Calu3 (cell line): ENCODE measurements around the gene MS4A4A. TPM values are rescaled to one million over a fixed set of nuclear protein-coding genes. Genes with fewer than 3 reads are reported as not detected.
"Not testable (repeated sequence)": the region's sequence is repeated elsewhere in the genome, so short reads cannot be mapped to it uniquely, and the experiment has no call there.

ENCODE experiments used
- BruUV-seq: library from RNA; stranded (reverse); fragments of 400-500 nt; replicated peaks from 2 replicates; lab custom pipeline; 2021; lab: Mats Ljungman, UMichigan
- CTCF ChIA-PET: fragments of 300-600 bp; sonication (Branson Sonifier 250); formaldehyde crosslinking; loops from one replicate; lab custom pipeline; 2022; ENCODE audit warnings: antibody characterized with exemption; lab: Charles Lee
- DNase-seq: peaks from one replicate; pipeline ENCODE4 v3.0.0; 2022
- H3K27ac Mint-ChIP-seq: one replicate; pipeline ENCODE4 v1.8.0; 2022; ENCODE audit warnings: mixed read lengths; ENCODE audit not compliant: unreplicated experiment
- H3K27me3 Mint-ChIP-seq: one replicate; pipeline ENCODE4 v1.8.0; 2022; ENCODE audit warnings: mixed read lengths; ENCODE audit not compliant: unreplicated experiment
- H3K36me3 Mint-ChIP-seq: one replicate; pipeline ENCODE4 v1.8.0; 2022; ENCODE audit warnings: mild to moderate bottlenecking, moderate library complexity, mixed read lengths; ENCODE audit not compliant: insufficient read depth, unreplicated experiment
- H3K4me1 Mint-ChIP-seq: one replicate; pipeline ENCODE4 v1.8.0; 2022; ENCODE audit warnings: mild to moderate bottlenecking, low read depth, mixed read lengths; ENCODE audit not compliant: unreplicated experiment
- H3K4me3 Mint-ChIP-seq: one replicate; pipeline ENCODE4 v1.8.0; 2022; ENCODE audit warnings: mild to moderate bottlenecking, low read depth, moderate library complexity, mixed read lengths; ENCODE audit not compliant: unreplicated experiment
- H3K9me3 Mint-ChIP-seq: one replicate; pipeline ENCODE4 v1.8.0; 2022; ENCODE audit warnings: low read depth, mixed read lengths; ENCODE audit not compliant: unreplicated experiment
- intact Hi-C: fragments of 100-400 bp; cut with micrococcal nuclease; formaldehyde crosslinking; loops from one replicate; pipeline ENCODE4 v1.10.0; 2022; ENCODE audit not compliant: unreplicated experiment
- total RNA-seq: library from RNA; stranded (reverse); gene quantifications from 2 replicates; pipeline ENCODE4 v1.2.3, GENCODE V29; 2022
- TF ChIP-seq, protein P1 (sequence below): fragments of 200-600 bp; IDR thresholded peaks from one replicate; pipeline ENCODE4 v1.8.0; 2022; ENCODE audit warnings: antibody characterized with exemption; ENCODE audit not compliant: unreplicated experiment

MS4A4A gene
- total RNA-seq, 1 experiment from 2014 or later: not detected

DNA sequence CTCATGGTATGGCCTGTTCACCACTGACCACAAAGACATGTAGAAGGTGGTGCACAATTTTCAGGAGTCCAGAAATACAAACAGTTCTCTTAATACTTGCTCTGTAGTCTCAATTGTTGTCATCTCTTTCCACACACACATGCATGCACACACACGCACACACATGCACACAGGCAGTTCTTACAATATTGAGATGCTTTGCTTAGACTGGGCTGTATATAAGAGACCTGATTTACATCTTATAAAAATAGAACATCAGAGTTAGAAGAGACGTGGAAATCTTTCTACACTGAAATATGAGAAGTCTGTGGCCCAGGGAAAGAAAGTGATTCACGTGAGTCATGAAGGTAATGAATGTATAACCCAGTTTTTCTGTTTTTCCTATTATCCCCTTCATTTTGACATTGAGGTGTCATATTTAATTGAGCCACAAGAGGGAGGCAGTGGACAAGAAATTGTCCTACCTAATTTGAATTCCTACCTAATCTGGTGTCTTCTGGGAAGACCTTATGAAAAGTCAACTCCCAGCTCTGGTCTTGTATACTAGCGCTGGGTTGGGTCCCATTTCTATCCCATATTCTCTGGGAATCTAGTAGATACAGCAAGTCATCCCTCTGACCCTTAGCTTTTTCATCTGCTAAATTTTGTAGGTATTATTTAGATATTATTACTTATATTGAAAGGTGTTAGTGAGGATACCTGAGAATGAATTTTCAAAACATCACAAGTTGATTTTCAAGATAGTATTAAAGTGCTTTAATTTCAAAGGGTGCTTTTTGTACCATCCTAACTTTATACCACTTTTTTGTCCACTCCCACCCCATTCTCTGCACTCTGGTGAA, 14.9 kb upstream of the MS4A4A start:
- H3K4me3 Mint-ChIP-seq: no peak overlapping the region
- no TSS peak for BruUV-seq
- intact Hi-C loops: loop anchor here (1.0 to 2.0 kb wide), 4 partner anchors 69 to 353 kb away; no protein-coding TSS in a partner anchor

DNA sequence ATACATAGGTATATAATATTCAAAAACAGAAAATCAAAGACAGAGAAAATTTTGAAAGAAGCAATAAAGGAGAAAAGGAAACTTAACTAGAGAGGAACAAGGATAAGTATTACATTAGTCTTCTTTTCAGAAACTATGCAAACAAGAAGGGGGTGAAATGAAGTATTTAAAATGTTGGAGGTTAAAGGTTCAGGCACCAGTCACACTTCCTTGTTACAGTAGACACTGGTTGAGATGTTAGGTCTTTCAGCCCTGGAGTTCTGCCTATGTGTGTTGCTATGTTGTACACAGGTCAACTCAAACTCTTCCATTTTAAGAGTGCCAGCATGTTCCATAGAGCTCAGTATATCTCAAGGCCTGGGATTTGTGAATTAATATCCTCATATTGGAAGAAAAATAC, 6.0 kb upstream of the MS4A4A start:
- intact Hi-C loops: no loop called here
- TF ChIP-seq, protein P1, sequence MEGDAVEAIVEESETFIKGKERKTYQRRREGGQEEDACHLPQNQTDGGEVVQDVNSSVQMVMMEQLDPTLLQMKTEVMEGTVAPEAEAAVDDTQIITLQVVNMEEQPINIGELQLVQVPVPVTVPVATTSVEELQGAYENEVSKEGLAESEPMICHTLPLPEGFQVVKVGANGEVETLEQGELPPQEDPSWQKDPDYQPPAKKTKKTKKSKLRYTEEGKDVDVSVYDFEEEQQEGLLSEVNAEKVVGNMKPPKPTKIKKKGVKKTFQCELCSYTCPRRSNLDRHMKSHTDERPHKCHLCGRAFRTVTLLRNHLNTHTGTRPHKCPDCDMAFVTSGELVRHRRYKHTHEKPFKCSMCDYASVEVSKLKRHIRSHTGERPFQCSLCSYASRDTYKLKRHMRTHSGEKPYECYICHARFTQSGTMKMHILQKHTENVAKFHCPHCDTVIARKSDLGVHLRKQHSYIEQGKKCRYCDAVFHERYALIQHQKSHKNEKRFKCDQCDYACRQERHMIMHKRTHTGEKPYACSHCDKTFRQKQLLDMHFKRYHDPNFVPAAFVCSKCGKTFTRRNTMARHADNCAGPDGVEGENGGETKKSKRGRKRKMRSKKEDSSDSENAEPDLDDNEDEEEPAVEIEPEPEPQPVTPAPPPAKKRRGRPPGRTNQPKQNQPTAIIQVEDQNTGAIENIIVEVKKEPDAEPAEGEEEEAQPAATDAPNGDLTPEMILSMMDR: no peak

More for the DNA sequence above, 14.9 kb upstream of the MS4A4A start:
- CTCF ChIA-PET: interaction anchor here (0.6 to 2.1 kb wide), 5 partner anchors 80 to 452 kb away, joined by 3 to 10 read pairs (median 3); no protein-coding TSS in a partner anchor
- Mint-ChIP-seq H3K9me3 (no peaks in the 10 kb centered on the region), H3K27me3 (peaks cover 13% of the 10 kb centered on the region), H3K4me1 (no peaks in the 10 kb centered on the region), H3K36me3 (no peaks in the 10 kb centered on the region), H3K27ac (no peak overlapping the region)
- DNase-seq: peak; percentile 61
- TF ChIP-seq, protein P1: peak; percentile 72

DNA sequence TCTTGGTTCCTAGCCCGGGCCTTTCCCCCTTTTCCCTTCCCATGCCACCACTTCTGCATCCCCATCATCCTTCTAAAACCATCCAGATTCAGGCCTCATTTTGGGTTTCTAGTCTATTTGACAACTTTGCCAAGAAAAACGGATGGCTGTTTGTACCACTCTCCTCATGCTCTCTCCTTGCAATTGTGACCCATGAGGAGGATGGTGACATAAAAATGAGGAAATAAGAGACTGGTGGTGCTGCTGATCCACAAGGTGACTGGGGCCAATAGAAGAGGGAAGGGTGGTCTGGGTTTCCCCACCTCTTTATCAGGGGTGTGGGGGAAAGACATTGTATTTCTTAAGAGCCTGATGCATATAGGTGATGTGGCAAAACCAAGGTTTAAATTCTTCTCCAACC, 1.0 kb downstream of the MS4A4A start:
- Mint-ChIP-seq H3K9me3 (peaks cover 3% of the 10 kb centered on the region), H3K4me3 (no peak overlapping the region), H3K27me3 (no peaks in the 10 kb centered on the region), H3K4me1 (peaks cover 8% of the 10 kb centered on the region), H3K36me3 (no peaks in the 10 kb centered on the region), H3K27ac (no peak overlapping the region)
- intact Hi-C loops: no loop called here
- no TSS peak for BruUV-seq
- no peak for DNase-seq
- CTCF ChIA-PET: no interaction called here
- TF ChIP-seq, protein P1: no peak

More for the DNA sequence above, 6.0 kb upstream of the MS4A4A start:
- no peak overlapping the region for H3K4me3 Mint-ChIP-seq
- H3K27me3 Mint-ChIP-seq: no peaks in the 10 kb centered on the region
- H3K4me1 Mint-ChIP-seq: no peaks in the 10 kb centered on the region
- H3K9me3 Mint-ChIP-seq: peaks cover 2% of the 10 kb centered on the region
- no peak overlapping the region for H3K27ac Mint-ChIP-seq
- no peaks in the 10 kb centered on the region for H3K36me3 Mint-ChIP-seq
- no TSS peak for BruUV-seq
- CTCF ChIA-PET: interaction anchor here (0.6 kb wide), 1 partner anchor 15 kb away, joined by 4 read pairs; no protein-coding TSS in a partner anchor
- DNase-seq: no peak

DNA sequence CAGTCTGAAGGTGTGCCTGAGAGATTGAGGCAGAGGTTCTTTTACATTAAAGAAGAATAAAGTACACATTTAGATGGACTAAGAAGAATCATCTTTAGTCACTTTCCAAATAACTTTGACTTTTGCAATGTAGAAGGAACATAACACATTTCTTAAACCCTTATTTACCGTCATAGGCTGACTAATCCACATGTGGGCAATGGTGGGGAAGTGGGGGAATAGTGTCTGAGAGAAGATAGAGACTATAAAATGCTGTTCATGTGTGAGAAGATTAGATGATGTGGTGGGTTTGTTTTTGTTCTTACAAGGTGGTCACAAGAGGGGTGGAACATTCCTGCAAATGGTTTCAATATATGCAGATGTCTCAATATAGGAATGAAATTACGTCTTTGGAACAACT, 1.8 kb downstream of the MS4A4A start:
- intact Hi-C loops: no loop called here
- no TSS peak for BruUV-seq
- no peak for DNase-seq
- H3K9me3 Mint-ChIP-seq: peaks cover 3% of the 10 kb centered on the region
- H3K27ac Mint-ChIP-seq: no peak overlapping the region
- H3K27me3 Mint-ChIP-seq: no peaks in the 10 kb centered on the region
- no peaks in the 10 kb centered on the region for H3K36me3 Mint-ChIP-seq
- peaks cover 8% of the 10 kb centered on the region for H3K4me1 Mint-ChIP-seq
- H3K4me3 Mint-ChIP-seq: no peak overlapping the region
- TF ChIP-seq, protein P1: no peak
- CTCF ChIA-PET: no interaction called here

DNA sequence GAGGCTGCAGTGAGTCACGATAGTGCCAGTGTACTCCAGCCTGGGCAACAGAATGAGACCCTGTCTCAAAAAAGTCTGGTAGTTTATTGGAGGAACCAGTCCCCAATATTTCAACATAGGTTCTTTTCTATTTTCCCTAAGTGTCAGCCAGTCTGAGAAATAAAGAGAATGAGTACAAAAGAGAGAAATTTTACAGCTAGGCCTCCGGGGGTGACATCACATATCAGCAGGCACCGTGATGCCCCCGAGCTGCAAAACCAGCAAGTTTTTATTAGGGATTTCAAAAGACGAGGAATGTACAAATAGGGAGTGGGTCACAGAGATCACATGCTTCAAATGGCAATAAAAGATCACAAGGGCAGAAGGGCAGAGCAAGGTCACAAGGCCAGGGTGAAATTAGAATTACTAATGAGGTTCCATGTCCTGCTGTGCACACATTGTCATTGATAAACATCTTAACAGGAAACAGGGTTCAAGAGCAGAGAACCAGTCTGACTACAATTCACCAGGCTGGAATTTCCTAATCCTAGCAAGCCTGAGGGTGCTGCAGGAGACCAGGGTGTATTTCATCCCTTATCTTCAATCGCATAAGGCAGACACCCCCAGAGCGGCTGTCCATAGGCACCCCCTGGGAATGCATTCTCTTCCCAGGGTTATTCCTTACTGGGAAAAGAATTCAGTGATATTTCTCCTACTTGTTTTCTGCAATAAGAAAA, 5.1 kb downstream of the MS4A4A start:
- H3K36me3 Mint-ChIP-seq, H3K27ac Mint-ChIP-seq, H3K4me1 Mint-ChIP-seq, DNase-seq, H3K9me3 Mint-ChIP-seq, intact Hi-C loops, H3K4me3 Mint-ChIP-seq, H3K27me3 Mint-ChIP-seq, BruUV-seq, CTCF ChIA-PET: not testable (repeated sequence)
